GM18511 (cell line): Measurements from ENCODE around the gene GABRB1.

ENCODE experiments used
- ATAC-seq: cut with Tn5 transposase; IDR thresholded peaks from one replicate; pipeline ENCODE4 v1.9.1; 2021; ENCODE audit warnings: mild to moderate bottlenecking, moderate library complexity; ENCODE audit not compliant: unreplicated experiment

The GABRB1 gene

DNA sequence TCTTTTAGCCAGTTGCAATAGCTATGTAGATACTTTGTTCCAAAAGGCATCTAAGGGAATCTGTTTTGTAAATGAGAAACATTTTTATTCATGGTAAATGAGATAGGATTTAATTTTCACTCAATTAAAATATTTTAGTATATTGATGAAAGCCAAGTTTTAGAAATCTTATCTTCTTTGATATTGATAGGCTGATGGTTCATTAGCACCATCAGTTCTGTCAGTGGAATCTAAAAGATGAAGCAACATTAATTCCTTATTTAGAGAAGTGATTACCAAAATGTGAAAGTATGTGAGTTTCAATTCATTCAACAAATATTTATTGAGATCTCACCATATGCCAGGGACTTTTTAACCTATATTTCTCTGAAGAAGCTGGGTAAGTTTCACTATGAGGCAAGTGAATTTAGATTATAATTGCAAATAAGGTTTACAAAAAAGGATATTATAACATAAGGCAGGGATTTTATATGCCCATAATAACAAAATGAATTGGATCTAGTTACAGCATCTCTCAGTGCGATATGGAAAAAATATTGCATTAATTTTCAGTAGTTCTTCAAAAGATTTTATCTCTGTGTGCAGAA is 79.3 kb downstream of the GABRB1 start:
- no peak for ATAC-seq

DNA sequence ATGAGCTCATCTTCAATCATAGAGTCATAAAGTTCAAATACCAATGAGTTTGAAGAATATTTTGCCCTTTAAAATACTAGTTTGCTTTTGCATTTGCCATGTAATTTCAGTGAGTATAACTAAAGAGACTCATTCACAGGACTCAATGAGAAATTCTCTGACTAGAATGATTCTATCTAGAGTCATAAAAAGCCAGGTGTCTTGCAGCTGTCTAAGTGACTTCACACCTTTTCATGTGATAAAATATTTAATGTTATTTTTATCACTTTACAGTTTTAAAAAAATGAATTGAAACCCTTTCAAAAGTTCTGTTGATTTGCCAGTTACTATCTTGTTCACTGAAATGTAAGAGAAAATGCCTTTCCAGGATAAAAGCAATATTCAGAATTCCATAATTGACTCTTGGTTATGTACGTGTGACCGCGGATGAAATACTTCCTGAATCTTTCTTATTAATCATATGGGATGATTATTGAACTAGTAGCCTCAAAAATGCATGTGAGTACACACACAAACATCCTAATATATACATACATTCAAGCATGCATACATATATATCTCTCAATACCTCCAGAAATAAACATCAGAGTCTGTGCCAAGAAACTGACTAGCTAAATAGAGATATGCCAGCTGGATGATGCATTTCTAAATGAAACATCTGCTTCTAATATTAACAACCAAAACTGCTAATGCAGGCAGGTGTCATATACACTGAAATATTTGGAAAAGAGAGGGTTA is 87.0 kb downstream of the GABRB1 start:
- no peak for ATAC-seq

DNA sequence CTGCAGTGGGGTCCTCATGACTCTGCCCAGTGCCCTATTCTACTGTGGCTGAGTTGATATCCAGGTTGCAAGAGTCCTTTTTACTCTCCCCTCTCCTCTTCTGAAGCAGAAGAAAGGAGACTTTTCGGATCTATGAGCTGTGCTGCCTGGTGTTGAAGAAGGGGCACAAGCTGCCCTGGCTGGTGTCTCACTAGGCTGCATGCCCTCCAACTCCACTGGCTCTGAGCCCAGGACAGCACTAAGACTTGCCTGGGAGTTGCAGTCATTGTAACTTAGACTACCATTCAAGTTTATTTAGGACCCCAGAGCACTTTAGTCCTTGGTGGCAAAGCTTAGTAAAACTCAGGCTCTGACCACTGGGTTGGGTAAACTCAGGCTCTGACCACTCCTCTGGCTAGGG is 89.4 kb downstream of the GABRB1 start:
- ATAC-seq, result no peak

DNA sequence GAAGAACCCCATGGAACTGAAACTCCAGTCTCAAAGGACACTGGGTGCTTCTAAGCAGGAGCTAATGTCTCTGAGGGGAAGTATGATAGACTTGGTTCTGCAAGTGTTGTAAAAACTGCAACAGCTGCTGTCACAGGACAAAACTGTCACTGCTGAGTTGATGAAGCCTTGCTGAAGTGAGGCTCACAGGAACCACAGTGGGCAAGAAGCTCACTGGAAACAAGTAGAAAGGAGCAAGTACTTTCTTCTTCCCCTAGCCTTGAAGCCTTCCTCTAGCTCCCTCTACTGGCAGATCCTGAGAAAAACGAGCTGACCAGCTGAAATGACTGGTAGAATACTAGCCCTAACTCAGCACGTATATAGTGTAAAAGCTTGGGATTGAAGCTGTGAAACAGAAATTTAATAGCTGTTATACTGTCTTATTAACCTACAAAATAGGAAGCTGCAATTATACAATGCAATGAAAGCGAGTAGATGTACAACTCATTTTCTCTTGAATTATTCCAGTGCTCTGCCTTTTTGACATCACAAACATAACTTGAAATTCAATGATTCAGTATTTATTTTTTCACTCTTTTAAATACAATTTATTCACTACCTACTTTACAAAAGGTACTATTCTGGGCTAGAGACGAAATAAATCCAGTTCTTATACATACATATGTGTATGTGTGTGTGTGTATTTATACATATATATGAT is 91.4 kb downstream of the GABRB1 start:
- ATAC-seq, result peak; percentile 96

DNA sequence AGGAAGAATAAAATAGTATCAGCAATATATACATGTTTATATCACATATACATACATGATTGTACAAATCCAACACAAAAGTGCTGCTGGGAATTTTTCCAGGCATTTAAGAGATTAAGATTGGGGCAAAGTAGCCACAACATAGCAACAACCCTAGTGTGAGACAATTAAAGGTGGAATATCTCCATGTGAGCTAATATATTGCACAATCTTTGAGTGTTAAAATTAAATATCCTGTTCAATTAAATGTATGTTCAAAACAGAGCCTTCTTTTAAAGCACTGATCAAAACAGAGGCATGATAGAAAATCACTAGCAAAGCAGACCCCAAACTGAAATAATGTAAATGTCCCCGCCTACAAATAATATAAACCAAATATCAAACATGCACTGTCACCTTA is 97.6 kb downstream of the GABRB1 start:
- ATAC-seq, result no peak

DNA sequence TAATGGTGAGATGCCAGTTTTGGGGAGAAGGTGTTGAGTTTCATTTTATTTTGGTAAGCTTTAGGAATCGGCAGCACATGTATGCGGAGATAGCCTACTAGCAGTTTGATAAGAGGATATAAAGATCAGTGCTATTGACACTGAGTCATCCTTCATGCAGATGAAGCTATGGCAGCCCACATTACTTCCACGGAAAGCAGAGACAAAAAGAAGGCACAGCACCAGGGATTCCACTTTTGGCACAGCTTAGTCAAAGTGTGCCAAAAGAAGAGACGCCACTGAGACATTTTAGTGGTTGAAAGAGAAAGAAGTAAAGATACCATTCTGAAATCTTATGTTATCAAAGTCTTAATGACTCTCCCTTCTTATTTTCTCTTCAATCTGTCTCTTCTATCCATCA is 103.8 kb downstream of the GABRB1 start:
- no peak for ATAC-seq

DNA sequence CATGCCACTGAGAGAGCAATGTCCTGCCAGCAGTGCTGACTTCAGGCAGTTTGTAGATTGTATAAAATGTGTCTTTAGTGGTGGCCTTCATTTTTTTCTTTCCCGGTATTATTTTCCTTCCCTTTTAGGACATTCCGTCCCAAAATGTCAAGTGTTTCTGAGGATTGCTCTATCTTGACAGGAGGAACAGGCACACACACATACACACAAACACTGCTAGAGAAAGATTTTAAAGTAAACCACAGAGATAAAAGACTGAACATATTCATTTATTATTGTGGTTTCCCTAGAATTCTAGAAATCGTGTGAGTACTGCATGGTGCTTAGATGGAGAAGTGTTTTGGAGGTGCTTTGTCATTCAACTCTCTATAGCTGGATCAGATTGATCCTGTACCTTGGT is 111.9 kb downstream of the GABRB1 start:
- ATAC-seq, result no peak

DNA sequence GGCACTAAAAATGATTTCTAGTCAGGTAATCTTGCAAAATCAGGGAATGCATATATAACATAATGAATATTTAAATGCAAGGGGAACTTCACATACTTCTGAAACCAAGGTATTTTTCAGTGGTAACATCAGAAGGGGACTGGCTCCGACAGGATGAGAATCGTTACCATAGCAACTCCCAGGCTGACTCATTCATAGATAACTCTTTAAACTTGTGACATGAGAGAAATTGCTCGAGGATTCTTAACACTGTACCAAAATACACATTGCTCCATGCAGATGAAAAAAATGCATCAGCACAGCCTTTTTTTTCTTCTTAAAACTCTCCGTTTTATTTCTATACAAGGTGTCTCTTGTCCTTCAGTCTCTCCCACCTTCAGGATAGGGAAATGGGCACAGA is 114.3 kb downstream of the GABRB1 start:
- ATAC-seq, result peak; percentile 99

DNA sequence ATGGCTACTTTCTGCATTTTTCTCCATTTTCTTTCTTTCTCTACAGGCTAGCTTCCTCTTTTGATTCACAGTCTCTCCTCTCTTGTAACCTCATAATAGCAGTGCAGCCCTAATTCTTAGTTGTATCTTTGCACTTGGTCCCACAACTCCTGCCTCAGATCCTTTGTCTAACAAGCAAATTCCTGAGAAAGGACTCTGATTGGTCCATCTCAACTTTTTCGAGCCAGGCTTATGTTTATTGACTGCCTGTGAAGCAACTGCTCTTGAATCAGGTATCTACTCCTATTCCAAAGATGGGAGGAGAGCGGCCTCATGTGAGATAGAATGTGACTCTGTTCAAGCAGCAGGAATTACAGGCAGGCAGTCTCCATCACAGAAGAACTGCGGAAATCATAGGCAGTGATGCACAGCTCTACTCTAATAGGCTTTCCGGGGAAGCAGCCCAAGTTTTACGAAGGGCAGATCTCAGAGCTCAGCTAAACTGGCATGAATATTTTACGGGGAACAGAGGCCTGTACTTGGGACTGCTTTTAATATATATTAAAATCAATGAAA is 123.5 kb downstream of the GABRB1 start:
- no peak for ATAC-seq

DNA sequence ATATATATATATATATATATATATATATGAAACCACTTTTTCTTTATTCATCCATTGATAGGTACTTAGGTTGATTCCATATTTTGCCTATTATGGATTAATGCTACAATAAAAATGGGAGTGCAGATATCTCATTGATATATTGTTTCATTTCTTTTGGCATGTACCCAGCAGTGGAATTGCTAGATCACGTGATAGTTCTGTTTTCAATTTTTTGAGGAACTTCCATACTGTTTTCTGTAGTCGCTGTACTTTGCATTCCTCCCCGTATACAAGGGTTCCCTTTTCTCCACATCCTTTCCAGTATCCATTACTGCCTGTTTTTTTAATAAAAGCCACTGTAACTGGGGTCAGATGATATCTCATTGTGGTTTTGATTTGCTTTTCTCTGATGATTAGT is 124.6 kb downstream of the GABRB1 start:
- ATAC-seq, result no peak

DNA sequence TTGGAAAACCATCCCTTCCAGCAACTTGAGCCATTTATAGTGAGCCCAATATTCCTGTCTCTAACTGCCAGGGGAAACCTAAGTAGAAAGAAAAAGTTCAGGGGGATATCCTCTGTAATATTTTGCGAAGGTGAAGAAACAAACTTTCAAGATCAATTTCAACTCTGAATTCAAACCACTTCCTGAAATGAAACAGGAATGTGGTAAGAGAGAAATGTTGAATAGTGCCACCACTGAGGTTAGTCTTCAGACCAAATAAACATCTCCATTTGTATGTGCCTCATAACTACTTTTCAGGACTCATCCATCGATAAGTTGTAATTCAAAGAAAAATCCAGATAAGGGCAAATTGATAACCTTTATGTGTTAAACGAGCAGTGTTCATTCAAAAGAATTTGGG is 128.7 kb downstream of the GABRB1 start:
- no peak for ATAC-seq

DNA sequence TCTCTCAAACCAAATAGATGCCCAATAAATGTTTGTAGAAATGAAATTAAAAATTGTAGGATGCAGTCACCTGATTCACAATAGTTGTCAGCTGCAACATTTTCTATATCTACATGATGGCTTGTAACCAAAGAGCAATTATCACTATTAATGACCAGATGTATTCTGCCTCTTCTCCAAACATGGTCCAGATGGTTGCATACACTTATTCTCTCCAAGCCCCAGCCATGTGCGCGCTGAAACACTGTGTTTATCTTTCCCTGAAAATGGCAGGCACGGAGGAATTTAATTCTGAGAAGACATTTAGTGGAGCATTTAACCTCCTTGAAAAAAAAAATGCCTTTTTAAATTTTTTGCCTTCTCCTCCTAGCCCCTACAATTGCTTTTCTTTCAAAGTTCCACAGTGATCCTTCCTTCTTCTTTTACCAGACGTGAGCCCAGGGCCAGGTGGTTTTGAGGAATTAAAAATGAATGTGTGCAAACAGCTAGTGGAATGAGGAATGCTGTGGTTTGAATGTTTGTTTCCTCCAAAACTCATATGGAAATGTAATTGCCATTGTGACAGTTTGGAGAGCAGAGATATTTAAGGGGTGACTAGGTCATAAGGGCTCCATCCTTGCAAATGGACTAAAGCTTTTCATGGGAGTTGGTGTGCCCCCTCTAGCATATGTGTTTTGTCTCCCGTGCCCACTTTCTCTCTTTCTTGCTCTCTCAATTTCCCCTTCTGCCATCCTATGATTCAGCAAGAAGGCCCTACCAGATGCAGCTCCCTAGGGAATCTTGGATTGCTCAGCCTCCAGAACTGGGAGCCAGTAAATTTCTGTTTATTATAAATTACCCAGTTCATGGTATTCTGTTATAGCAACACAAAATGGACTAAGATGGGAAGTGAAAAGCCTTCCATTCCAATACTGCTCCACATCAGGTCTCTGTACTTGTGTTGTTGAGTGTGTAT is 136.0 kb downstream of the GABRB1 start:
- ATAC-seq, result no peak

DNA sequence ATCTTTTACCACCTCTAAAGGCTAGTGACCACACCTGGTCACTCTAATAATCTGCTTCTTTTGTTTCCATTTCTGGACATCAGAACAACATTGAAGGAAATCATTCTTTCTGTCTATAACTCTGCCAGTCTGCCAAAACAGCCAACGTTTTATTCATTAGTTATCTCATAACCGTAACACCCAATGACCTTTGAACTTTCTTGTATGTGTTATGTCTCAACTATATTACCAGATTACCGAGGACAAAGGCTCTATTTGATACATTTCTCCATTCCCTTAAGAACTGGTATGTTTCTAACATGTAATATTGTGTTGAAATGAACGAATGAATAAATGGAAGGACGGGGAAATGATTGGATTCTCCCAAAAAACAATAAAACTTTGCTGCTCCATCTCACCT is 152.7 kb downstream of the GABRB1 start:
- no peak for ATAC-seq

DNA sequence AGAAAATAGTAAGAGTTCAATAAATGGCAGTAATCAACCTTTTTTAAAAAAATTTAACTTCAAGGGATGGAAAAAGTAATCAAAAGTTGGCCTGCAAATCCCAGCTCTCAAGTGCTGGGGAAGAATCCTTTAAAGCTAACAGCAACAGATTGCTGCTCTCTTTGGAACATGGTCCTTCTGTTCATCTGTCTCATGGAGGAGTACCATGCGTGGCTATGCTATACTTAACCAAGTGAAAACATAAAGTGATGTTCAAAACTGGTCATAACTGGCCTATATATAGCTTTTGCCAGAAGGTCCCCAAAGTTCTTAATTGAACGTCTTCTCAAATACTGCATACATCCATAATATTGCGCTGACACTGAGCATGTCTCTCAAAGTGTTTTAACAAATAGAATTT is 154.4 kb downstream of the GABRB1 start:
- ATAC-seq, result no peak

DNA sequence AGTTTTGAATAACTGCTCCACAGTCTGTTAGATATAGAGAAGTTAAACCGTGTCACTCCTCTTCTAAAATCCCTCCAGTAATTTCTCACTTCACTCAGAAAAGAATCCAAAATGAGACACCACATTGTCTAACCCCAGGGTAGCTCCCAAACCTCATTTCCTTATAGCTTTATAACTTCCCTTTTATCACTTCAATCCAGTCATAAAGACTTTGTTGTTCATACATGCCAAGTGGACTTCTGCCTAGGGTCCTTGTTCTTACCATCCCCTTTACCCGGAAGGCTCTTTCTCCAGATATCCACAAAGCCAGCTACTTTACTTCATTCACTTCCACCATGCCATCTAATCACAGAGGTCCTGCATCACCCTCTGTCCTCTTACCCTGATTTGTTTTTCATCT is 156.2 kb downstream of the GABRB1 start:
- no peak for ATAC-seq

DNA sequence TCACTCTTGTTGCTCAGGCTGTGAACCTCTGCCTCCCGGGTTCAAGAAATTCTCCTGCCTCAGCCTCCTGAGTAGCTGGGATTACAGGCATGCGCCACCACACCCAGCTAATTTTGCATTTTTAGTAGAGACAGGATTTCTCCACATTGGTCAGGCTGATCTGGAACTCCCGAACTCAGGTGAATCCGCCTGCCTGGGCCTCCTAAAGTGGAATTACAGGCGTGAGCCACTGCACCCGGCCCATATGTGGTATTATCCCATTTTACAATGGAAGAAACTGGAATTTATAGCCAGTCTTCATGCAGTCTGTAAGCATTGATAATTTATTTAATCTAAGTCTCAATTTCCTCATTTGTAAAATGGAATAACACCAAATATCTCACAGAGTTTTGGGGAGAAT is 161.8 kb downstream of the GABRB1 start:
- ATAC-seq, result no peak

DNA sequence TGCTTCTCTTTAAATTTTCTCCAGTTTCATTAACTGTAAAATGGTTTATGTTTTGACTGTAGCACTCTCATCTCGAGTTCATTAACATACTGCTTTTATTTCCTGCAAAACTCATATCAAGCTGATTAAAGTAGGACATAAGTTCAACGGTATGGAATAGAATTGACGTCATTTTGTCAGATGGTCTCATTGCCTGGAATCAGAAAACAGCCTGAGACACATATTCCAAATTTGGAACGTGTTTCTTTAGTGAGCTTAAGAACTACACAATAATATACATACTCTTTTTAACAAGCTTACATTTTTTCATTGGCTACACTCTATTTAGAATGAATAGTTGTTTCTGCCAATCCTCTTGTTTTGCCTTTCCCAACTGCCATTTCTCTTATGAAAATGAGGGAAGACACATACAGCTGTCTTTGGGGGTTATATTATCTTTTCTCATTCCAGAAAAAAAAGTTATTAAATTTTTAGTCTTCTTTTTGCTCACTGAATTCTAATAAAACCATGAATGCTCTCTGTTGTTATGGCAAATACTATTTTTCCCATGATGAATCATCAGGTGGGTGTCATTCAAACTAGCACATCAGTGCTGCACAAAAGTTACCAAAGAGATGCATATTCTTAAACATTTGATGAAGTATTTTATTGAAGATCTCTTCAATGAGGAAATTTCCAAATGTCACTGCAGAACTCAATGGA is 162.8 kb downstream of the GABRB1 start:
- ATAC-seq, result no peak

DNA sequence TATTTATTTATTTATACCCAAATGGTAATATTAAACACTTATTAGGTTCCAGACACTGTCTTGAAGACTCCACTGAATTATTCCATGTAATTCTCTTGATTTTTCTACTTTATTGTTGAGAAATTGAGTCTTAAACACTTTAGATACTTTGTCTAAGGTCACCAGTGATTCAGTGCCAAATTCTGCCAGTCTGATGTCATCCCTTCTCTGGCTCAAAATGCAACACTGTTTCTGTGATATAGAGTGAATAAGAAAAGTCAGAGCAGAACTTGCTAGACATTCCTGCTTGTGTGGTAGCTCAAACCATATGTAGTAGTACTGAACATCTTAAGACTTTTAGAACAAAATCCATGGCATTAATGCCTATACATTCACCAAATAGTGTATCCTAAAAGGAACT is 164.3 kb downstream of the GABRB1 start:
- ATAC-seq, result no peak

DNA sequence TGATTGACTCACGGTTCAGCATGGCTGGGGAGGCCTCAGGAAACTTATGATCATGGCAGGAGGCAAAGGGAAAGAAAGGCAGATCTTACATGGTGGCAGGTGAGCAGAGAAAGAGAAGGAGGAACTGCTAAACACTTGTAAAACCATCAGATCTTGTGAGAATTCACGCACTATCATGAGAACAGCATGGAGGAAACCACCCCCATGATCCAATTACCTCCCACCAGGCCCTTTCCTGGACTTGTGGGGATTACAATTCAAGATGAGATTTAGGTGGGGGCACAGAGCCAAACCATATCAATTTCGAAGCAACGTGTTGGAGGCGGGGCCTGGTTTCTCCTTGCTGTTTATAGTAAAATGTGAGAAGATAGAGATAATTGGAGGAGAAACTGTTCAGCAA is 167.4 kb downstream of the GABRB1 start:
- ATAC-seq, result no peak

DNA sequence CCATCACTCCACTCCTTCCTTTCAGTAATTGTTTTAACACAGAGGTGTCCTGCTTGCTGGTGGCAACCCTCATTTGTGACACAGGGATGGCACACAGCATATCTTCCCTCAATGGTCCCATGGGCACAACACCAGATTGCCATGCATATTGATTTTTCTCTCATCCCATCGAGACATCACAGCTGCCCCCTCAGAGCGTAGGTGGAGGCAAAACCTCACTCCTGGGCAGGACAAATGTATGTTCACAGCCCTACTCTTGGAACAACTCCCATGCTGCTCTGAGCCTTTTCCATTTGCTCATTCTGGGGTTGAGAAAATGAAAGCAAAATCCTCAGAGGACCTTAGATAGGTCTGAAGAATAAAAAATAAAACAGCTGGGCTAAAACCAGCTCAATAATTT is 172.2 kb downstream of the GABRB1 start:
- ATAC-seq, result no peak
